Ecto neural progenitor cell (in vitro differentiated cells): ENCODE measurements around the gene WIPF3.
"Not testable (repeated sequence)": the region's sequence is repeated elsewhere in the genome, so short reads cannot be mapped to it uniquely, and the experiment has no call there.

Experiments used
- DNase-seq: peaks from one replicate; pipeline ENCODE4 v3.0.0-alpha.2; 2018; ENCODE audit warnings: low spot score

Gene WIPF3

DNA sequence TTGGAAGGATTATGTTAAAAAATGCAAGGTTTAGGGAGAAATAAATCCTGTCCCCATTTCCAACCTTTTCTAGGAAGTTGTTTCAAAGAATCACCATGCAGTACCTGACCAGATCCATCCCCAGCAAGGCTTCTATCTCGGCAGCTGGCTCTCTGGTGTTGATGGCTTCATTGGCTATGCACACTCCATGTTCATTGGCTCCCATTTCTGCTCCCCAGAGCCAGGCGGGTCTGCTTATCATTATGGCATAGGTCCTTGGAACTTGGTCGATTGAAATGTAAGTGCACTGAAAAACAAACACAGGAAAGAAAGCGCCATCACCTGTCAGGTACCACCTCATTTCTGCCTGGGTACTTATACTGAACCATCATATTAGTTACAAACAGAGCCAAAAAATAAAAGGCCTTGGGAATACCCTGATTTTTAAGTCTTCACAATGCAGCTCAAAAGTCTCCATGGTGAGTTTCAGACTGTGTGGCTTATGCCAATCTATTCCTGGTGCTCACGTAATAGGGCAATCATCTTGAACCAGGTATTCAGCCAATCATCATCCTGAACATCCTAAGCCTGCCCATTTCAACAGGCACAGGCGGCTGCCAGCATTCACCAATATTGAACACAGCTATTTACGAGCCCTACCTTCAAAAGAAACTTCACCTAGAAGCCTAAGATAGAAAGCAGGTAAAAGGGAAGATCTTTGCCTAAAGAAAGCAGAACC lies 148.9 kb downstream of the WIPF3 start:
- DNase-seq, result no peak

DNA sequence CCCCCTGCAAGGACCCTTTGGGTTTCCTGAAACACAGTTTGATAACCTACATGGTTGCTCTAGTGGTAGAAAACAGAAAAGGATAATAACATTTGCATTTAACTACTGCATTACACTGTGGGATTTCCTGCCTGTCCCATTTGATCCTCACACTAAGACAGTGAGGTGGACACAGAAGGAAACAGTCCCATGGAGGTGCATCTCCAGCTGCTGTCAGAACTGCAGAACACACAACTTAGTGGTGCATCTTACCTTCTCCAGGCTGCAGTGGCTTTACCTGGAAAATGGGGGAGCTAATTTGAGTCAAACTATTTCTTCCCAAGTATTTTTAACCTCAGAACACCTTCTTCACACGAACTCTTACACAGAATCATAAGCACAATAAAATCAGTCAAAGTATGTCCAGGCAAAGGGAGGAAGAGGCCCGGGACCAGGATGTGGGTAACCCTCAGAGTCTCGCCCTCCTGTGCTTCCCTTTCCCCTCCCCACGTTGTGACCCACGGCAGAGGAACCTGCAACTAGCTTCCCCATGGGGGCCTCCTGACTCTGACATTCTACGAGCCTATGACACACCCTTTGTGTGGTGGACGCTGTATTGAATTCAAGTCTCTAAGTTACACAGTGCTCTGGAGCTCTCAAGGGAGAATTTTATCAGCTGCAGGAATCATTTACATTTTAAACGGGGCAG lies 149.6 kb downstream of the WIPF3 start:
- no peak for DNase-seq

DNA sequence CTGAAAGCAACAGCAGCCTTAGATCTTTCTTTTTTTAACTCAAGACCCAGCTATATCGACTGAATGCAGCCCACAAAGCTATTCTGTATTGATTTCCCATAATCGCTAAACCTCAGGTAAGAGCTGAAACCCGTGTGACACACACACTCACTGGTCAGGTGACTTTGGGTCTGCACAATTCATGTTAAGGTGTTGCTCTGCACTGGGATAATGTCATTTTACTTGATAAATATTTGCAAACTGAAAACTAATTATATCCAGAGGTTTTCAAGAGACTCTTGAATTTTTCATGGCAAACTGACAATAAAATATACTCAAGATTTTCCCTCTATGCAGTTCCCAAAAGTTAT lies 150.2 kb downstream of the WIPF3 start:
- DNase-seq, result no peak

DNA sequence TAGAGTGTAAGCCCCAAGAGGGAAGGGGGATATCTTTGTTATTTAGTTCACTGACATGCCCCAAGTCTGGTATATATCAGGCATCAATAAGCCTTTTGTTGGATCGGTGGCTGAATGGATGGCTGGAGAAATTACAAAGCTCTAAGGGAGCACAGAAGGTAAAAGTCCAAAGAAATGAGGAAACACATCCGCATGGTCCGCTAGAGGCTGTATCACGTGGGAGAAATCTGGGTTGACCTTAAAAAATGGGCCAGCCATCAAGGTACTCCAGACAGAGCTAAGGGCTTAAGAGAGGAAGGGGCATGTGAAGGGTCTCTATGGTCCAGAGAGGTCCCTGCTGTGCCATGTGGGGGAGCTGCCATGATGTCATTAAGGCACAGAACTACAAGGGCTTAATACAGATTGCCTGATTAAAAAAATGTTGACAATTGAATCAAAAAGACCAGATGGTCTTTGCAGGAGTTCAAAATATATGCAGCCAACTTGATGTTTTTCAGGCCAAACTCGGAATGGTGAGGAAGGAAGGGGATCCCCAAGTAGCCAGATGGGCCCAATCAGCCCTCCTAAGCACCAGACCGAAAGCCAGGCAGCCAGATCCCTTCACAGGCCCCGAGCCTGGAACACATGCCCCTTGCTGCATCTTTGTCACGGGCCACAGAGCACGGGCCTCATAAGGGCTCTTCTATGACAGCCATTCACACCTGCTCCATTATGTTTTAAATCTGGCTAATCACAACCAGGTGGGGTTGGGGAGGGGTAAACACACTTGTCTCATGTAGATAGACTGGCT lies 151.4 kb downstream of the WIPF3 start:
- no peak for DNase-seq

DNA sequence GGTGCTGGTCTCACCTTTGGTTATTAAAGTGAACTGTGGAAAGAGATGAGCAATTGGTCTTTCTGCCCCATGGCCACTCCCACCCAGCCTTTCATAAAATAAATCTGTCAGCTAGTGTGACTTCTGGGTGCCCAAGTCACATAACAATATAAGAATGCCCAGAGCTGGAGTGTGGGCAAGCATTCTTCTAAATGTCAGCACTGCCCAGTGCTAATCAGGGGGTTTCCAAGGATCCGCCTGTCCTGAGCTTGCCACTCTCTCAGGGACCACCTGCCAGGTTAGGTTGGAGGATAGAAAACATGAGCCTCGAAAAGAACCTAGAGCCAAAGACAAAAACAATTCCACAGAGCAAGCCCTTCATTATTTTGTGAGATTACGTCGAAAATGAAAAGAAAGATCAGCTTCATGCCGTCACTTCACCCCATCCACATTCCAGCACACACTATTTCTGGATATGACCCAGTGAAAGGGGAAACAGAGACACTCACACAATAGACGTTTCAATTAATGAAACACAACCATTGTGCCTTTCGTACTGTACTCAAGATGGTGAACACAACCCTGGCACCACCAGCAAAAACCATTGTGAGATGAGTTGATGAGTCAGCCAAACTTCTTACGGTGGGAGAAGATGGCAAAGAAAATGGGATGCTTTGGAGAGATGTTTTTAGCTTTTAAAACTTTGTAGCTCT lies 152.5 kb downstream of the WIPF3 start:
- DNase-seq, result no peak

DNA sequence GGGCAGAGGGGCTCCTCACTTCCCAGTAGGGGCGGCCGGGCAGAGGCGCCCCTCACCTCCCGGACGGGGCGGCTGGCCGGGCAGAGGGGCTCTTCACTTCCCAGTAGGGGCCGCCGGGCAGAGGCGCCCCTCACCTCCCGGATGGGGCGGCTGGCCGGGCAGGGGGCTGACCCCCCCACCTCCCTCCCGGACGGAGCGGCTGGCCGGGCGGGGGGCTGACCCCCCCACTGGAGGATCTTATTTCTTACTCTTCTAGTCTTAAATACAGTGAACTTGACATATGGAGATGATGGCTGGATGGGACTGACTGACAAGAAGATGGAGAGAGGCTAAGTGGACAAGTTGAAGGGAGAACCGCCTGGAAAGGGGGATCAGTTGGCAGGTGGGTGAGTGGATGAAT lies 155.3 kb downstream of the WIPF3 start:
- not testable (repeated sequence) for DNase-seq

DNA sequence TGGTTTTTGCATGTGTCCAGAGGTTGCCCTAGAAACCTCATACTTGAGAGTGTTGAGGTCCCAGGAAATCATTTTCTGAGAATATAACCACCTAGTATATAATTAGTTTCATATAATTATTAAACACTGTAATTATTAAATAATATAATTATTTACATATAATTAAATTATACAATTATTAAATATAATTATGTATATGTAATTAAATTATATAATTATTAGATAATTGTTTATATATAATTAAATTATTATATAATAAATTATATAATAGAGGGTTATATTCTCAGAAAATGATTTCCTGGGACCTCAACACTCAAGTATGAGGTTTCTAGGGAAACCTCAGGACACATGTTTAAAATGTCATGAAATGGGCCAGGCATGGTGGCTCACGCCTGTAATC lies 155.7 kb downstream of the WIPF3 start:
- no peak for DNase-seq

DNA sequence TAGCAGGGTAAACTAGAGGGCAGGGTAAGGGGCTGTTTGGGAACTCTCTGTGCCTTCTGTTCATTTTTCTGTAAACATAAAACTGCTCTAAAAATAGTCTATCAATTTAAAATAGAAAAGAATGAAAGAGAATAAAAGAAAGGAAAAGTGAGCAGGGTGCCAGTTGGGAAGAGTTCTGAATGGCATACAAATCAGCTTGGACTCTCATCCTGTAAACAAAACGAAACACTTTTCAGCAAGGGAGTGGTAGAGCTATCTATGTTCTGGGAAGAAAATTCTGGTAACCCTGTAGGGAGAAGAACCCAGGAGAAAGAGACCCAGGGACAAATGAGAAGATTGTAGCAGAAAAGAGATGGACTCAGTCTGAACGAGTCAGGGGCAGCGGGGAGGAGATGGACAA lies 158.7 kb downstream of the WIPF3 start:
- DNase-seq, result no peak
